GM12878 (cell line): ENCODE results near the gene PINLYP. TPM values are rescaled to one million over a fixed set of nuclear protein-coding genes. Genes with fewer than 3 reads are reported as not detected.
"Not testable (repeated sequence)": the region's sequence is repeated elsewhere in the genome, so short reads cannot be mapped to it uniquely, and the experiment has no call there.

ENCODE experiments used
- ATAC-seq: fragments of 200-7000 bp; cut with Tn5 transposase; 3 replicates; pipeline ENCODE4 v1.9.1; 2020; ENCODE audit warnings: mild to moderate bottlenecking, moderate library complexity
- BruUV-seq: library from RNA; stranded (reverse); fragments of 400-500 nt; replicated peaks from 2 replicates; lab custom pipeline; 2021; lab: Mats Ljungman, UMichigan
- CTCF ChIA-PET: fragments of 300-600 bp; sonication (Branson Sonifier 250); formaldehyde crosslinking; extraction: SDS; loops from one replicate; lab custom pipeline; 2021; ENCODE audit warnings: inconsistent platforms; lab: Yijun Ruan, JAX
- POLR2A ChIA-PET: fragments of 350-600 bp; formaldehyde crosslinking; extraction: SDS; loops from one replicate; lab custom pipeline; 2021; ENCODE audit warnings: inconsistent platforms; lab: Charles Lee
- RAD21 ChIA-PET: fragments of 300-600 bp; sonication (Branson Sonifier 250); formaldehyde crosslinking; loops from one replicate; lab custom pipeline; 2023; ENCODE audit warnings: antibody characterized with exemption; ENCODE audit not compliant: unreplicated experiment; lab: Charles Lee
- SMC1A ChIA-PET: fragments of 300-600 bp; sonication (Branson Sonifier 250); formaldehyde crosslinking; loops from one replicate; lab custom pipeline; 2023; ENCODE audit not compliant: unreplicated experiment, uncharacterized antibody; lab: Charles Lee
- DNase-seq: peaks from one replicate; pipeline ENCODE4 v3.0.0-alpha.2; 2011; ENCODE audit warnings: low read depth, low spot score
- FAIRE-seq: peaks from 3 replicates; lab custom pipeline; 2011; peaks lifted over from hg19 to GRCh38; lab: Jason Lieb, UNC
- H2AFZ ChIP-seq: 2 replicates; pipeline ENCODE4 v1.6.0; 2011; ENCODE audit warnings: low read depth, low read length, control low read depth; ENCODE audit not compliant: control insufficient read depth
- H3K27ac ChIP-seq: 2 replicates; pipeline ENCODE4 v1.5.1; 2011; ENCODE audit warnings: control low read depth; ENCODE audit not compliant: control insufficient read depth, insufficient read depth
- H3K27me3 ChIP-seq, 2 experiments: replicated peaks in 1 of 2; 2 replicates each; pipeline versions ENCODE4 v1.6.0 to v1.6.1; 2011; ENCODE audit warnings: low read length in 1 of 2; ENCODE audit not compliant: control insufficient read depth in 2 of 2, insufficient read depth in 2 of 2
- H3K36me3 ChIP-seq, 2 experiments: 2 replicates each; pipeline ENCODE4 v1.5.1; 2011; ENCODE audit warnings: low read length in 1 of 2; ENCODE audit not compliant: control insufficient read depth in 2 of 2, insufficient read depth in 2 of 2
- H3K4me1 ChIP-seq: 2 replicates; pipeline ENCODE4 v1.6.1; 2011; ENCODE audit warnings: mild to moderate bottlenecking, low read length, moderate library complexity, mixed read lengths; ENCODE audit not compliant: control insufficient read depth, insufficient read depth
- H3K4me2 ChIP-seq: 2 replicates; pipeline ENCODE4 v1.6.0; 2011; ENCODE audit warnings: control low read depth; ENCODE audit not compliant: control insufficient read depth, insufficient read depth
- H3K4me3 ChIP-seq: fragments of 200-600 bp; sonication (generic); 2 replicates; pipeline ENCODE4 v1.5.1; 2016
- H3K79me2 ChIP-seq: 2 replicates; pipeline ENCODE4 v1.6.0; 2011; ENCODE audit warnings: low read length; ENCODE audit not compliant: control insufficient read depth, insufficient read depth
- H3K9ac ChIP-seq: 2 replicates; pipeline ENCODE4 v1.8.0; 2011; ENCODE audit warnings: low read length, control low read depth, mixed read lengths; ENCODE audit not compliant: control insufficient read depth, insufficient read depth
- H3K9me3 ChIP-seq: replicated peaks from 3 replicates; pipeline ENCODE4 v1.5.1; 2011; ENCODE audit warnings: mild to moderate bottlenecking, low read length; ENCODE audit not compliant: control insufficient read depth, insufficient read depth
- H4K20me1 ChIP-seq: 2 replicates; pipeline ENCODE4 v1.6.0; 2011; ENCODE audit not compliant: control insufficient read depth, insufficient read depth
- ATF7 ChIP-seq: fragments of 450-650 bp; IDR thresholded peaks from 2 replicates; pipeline ENCODE4 v1.6.1; 2016; ENCODE audit warnings: low read depth, mild to moderate bottlenecking
- BACH1 ChIP-seq: fragments of 450-650 bp; IDR thresholded peaks from 2 replicates; pipeline ENCODE4 v1.6.1; 2017; ENCODE audit warnings: mild to moderate bottlenecking, borderline replicate concordance
- BHLHE40 ChIP-seq, 2 experiments: fragments of 450-650 bp in 1 of 2; IDR thresholded peaks; 2 replicates each; pipeline ENCODE4 v1.6.1; 2011 to 2017; ENCODE audit warnings: low read depth in 2 of 2, borderline replicate concordance in 1 of 2, improper control_type of control experiment in 1 of 2, low read length in 1 of 2, mild to moderate bottlenecking in 1 of 2
- BRCA1 ChIP-seq: IDR thresholded peaks from 2 replicates; pipeline ENCODE4 v1.6.1; 2011; ENCODE audit warnings: low read depth, low read length, improper control_type of control experiment
- CHD4 ChIP-seq: fragments of 200-600 bp; sonication (generic); IDR thresholded peaks from 2 replicates; pipeline ENCODE4 v1.6.1; 2016; ENCODE audit warnings: mild to moderate bottlenecking
- E2F4 ChIP-seq: IDR thresholded peaks from 2 replicates; pipeline ENCODE4 v1.6.1; 2012; ENCODE audit warnings: low read depth, low read length, improper control_type of control experiment
- EP300 ChIP-seq, 2 experiments: fragments of 150-350 bp in 1 of 2; IDR thresholded peaks; 2 replicates each; pipeline ENCODE4 v1.6.1; 2011 to 2012; ENCODE audit warnings: low read depth in 2 of 2, low read length in 2 of 2, borderline replicate concordance in 1 of 2, improper control_type of control experiment in 1 of 2, inconsistent platforms in 1 of 2; ENCODE audit not compliant: control insufficient read depth in 1 of 2
- GABPA ChIP-seq: IDR thresholded peaks from 2 replicates; pipeline ENCODE4 v1.6.1; 2014; ENCODE audit warnings: antibody characterized with exemption, low read depth, mild to moderate bottlenecking, inconsistent platforms
- HDAC2 ChIP-seq: fragments of 200-600 bp; sonication (generic); IDR thresholded peaks from 2 replicates; pipeline ENCODE4 v1.6.1; 2017
- NBN ChIP-seq: fragments of 450-650 bp; IDR thresholded peaks from 2 replicates; pipeline ENCODE4 v1.6.1; 2016
- SMC3 ChIP-seq: IDR thresholded peaks from 2 replicates; pipeline ENCODE4 v1.6.1; 2011; ENCODE audit warnings: low read length, improper control_type of control experiment, borderline replicate concordance
- SP1 ChIP-seq: IDR thresholded peaks from one replicate; pipeline ENCODE4 v1.6.1; 2011; ENCODE audit warnings: low read depth, low read length
- TCF3 ChIP-seq: IDR thresholded peaks from 2 replicates; pipeline ENCODE4 v1.6.1; 2012; ENCODE audit warnings: low read depth, mild to moderate bottlenecking, low read length, borderline replicate concordance; ENCODE audit not compliant: insufficient read depth
- YY1 ChIP-seq: IDR thresholded peaks from 2 replicates; pipeline ENCODE4 v1.6.1; 2011; ENCODE audit warnings: low read depth, mild to moderate bottlenecking, low read length
- WGBS: methylation state at CpG from one replicate; pipeline ENCODE4 v1.1.6; 2016; ENCODE audit warnings: low lambda C conversion rate; ENCODE audit not compliant: insufficient replicate concordance, insufficient coverage; ENCODE audit errors: missing lambda C conversion rate; 5-methylcytosine and 5-hydroxymethylcytosine counted together
- in situ Hi-C: fragments of 300-500 bp; cut with MboI; formaldehyde crosslinking; loops from 9 replicates; pipeline ENCODE4 v1.14.3; 2018; ENCODE audit warnings: mixed read lengths
- intact Hi-C: fragments of 100-400 bp; cut with micrococcal nuclease; formaldehyde crosslinking; loops from one replicate; pipeline ENCODE4 v1.14.2; 2022; ENCODE audit not compliant: unreplicated experiment
- polyA plus RNA-seq, 11 experiments: library from polyadenylated mRNA; depleted of rRNA in 4 of 11; unstranded in 6 of 11; stranded (reverse) in 5 of 11; fragments of >200 nt; fragmentation: Nextera tagmentation in 4 of 11; fragmentation: Illumina TruSeq in 1 of 11; extraction: Ambion mirVana in 4 of 11; extraction: Trizol in 1 of 11; gene quantifications; 1 replicate in 1 of 11; 2 replicates in 10 of 11; pipeline versions ENCODE4 v1.2.1 to v1.2.3, GENCODE V29; 2011 to 2016; ENCODE audit warnings: inconsistent platforms in 2 of 11, missing spikeins in 2 of 11, low read depth in 1 of 11
- total RNA-seq, 4 experiments: library from RNA; depleted of rRNA in 3 of 4; stranded (reverse); fragments of >200 nt in 3 of 4; fragmentation: Illumina TruSeq in 1 of 4; extraction: Trizol in 1 of 4; gene quantifications; 2 replicates each; pipeline versions ENCODE4 v1.2.1 to v1.2.3, GENCODE V29; 2013 to 2021

The PINLYP gene
- total and polyA plus RNA-seq, 10 of the 15 experiments (the other 5 are each of a cell fraction or from before 2014, with no cell fraction given) = 1.0 to 26.9 (median 11.4) TPM

- TF ChIP-seq BHLHE40 (IDR thresholded peaks at IDR 0.05; ENCODE audit: borderline replicate concordance in 1 of 2, low read depth in 2 of 2, low read length in 1 of 2) (no peak), GABPA (no peak), BRCA1 (no peak), HDAC2 (no peak), EP300 (IDR thresholded peaks at IDR 0.05; ENCODE audit: borderline replicate concordance in 1 of 2, control insufficient read depth in 1 of 2, low read depth in 2 of 2, low read length in 2 of 2) (no peak), YY1 (no peak), ATF7 (no peak), TCF3 (no peak), SMC3 (no peak), BACH1 (no peak), SP1 (no peak), NBN (no peak), E2F4 (no peak), CHD4 (no peak)
These were observed 10.7 kb downstream of the PINLYP start (continued) for GRCh38 chr19:43586346-43586745.

GRCh38 chr19:43587029-43587428 lies 11.4 kb downstream of the PINLYP start:
- in situ Hi-C loops, H3K9ac ChIP-seq, H3K36me3 ChIP-seq, BruUV-seq, FAIRE-seq, intact Hi-C loops, H3K27ac ChIP-seq, ATAC-seq, H3K4me1 ChIP-seq, POLR2A ChIA-PET, H2AFZ ChIP-seq, H3K27me3 ChIP-seq, H3K9me3 ChIP-seq, RAD21 ChIA-PET, H3K4me2 ChIP-seq, H3K79me2 ChIP-seq, DNase-seq, H4K20me1 ChIP-seq, H3K4me3 ChIP-seq: not testable (repeated sequence)
- ChIA-PET SMC1A (interaction anchor here (1.1 kb wide), 1 partner anchor 32 kb away, joined by 3 read pairs; no protein-coding TSS in a partner anchor), CTCF (interaction anchor here (1.0 to 1.2 kb wide), 2 partner anchors 9 to 31 kb away, joined by 3 read pairs; no protein-coding TSS in a partner anchor)
- 96% methylated on average over 3 of the region's 3 CpGs for WGBS
